GM12864 (cell line): ENCODE results near the gene CDH4.
"Not testable (repeated sequence)": the region's sequence is repeated elsewhere in the genome, so short reads cannot be mapped to it uniquely, and the experiment has no call there.

Experiments used
- DNase-seq: peaks from one replicate; pipeline ENCODE4 v3.0.0-alpha.2; 2011; ENCODE audit warnings: low read depth
- H3K4me3 ChIP-seq: 2 replicates; pipeline ENCODE4 v1.5.1; 2011; ENCODE audit warnings: mild to moderate bottlenecking, low read depth, low read length, control low read depth
- CTCF ChIP-seq: IDR thresholded peaks from 2 replicates; pipeline ENCODE4 v1.5.1; 2011; ENCODE audit warnings: low read depth, mild to moderate bottlenecking, moderate library complexity, low read length, control low read depth, inconsistent platforms; ENCODE audit errors: missing control alignments

CDH4 gene

GRCh38 chr20:61982191-61982950, 730.3 kb downstream of the CDH4 start:
- DNase-seq: no peak
- TF ChIP-seq CTCF: no peak
- H3K4me3 ChIP-seq: no peak overlapping the region

- no peak overlapping the region for H3K4me3 ChIP-seq
- no peak for DNase-seq
- no peak for TF ChIP-seq CTCF
Measured at GRCh38 chr20:61982951-61983315, 730.9 kb downstream of the CDH4 start.

GRCh38 chr20:61983965-61984364, 731.9 kb downstream of the CDH4 start:
- TF ChIP-seq CTCF: no peak
- no peak for DNase-seq

GRCh38 chr20:61984431-61984830, 732.4 kb downstream of the CDH4 start:
- not testable (repeated sequence) for H3K4me3 ChIP-seq, DNase-seq

More at GRCh38 chr20:61983965-61984364, 731.9 kb downstream of the CDH4 start:
- H3K4me3 ChIP-seq: no peak overlapping the region

- no peak for DNase-seq
- no peak for TF ChIP-seq CTCF
- no peak overlapping the region for H3K4me3 ChIP-seq
Measured at GRCh38 chr20:61985096-61985495, 733.0 kb downstream of the CDH4 start.

GRCh38 chr20:61986762-61987321, 734.8 kb downstream of the CDH4 start:
- no peak for TF ChIP-seq CTCF
- no peak overlapping the region for H3K4me3 ChIP-seq
- no peak for DNase-seq

- DNase-seq: no peak
- no peak for TF ChIP-seq CTCF
- no peak overlapping the region for H3K4me3 ChIP-seq
Measured at GRCh38 chr20:61988665-61989064, 736.6 kb downstream of the CDH4 start.
